GM19238 (cell line): Measurements from ENCODE around the gene SS18.

Experiments
- DNase-seq: peaks from one replicate; pipeline ENCODE4 v3.0.0; 2011; ENCODE audit warnings: low spot score; ENCODE audit not compliant: insufficient read length

SS18 gene

GRCh38 chr18:26071725-26072124 lies 18.7 kb downstream of the SS18 start:
- DNase-seq, result no peak

GRCh38 chr18:26071020-26071419 lies 19.4 kb downstream of the SS18 start:
- DNase-seq, result no peak

- no peak for DNase-seq
Observed at GRCh38 chr18:26059357-26059756, 31.1 kb downstream of the SS18 start.

- DNase-seq, result no peak
Observed at GRCh38 chr18:26057344-26057773, 33.1 kb downstream of the SS18 start.

- no peak for DNase-seq
Observed at GRCh38 chr18:26056291-26056690, 34.1 kb downstream of the SS18 start.

- no peak for DNase-seq
Observed at GRCh38 chr18:26052505-26052904, 37.9 kb downstream of the SS18 start.

- DNase-seq, result no peak
Observed at GRCh38 chr18:26051843-26052242, 38.6 kb downstream of the SS18 start.

GRCh38 chr18:26046419-26047077 lies 43.9 kb downstream of the SS18 start:
- no peak for DNase-seq

- DNase-seq, result no peak
Observed at GRCh38 chr18:26044807-26045206, 45.6 kb downstream of the SS18 start.

- no peak for DNase-seq
Observed at GRCh38 chr18:26040051-26040656, 50.3 kb downstream of the SS18 start.

- DNase-seq, result no peak
Observed at GRCh38 chr18:26039203-26039602, 51.2 kb downstream of the SS18 start.

- DNase-seq, result no peak
Observed at GRCh38 chr18:26036635-26037034, 53.8 kb downstream of the SS18 start.

- no peak for DNase-seq
Observed at GRCh38 chr18:26034850-26035497, 55.4 kb downstream of the SS18 start.

GRCh38 chr18:26022585-26022984 lies 67.8 kb downstream of the SS18 start:
- no peak for DNase-seq

- no peak for DNase-seq
Observed at GRCh38 chr18:26021061-26021754, 69.2 kb downstream of the SS18 start.

GRCh38 chr18:26017929-26018328 lies 72.5 kb downstream of the SS18 start:
- DNase-seq, result no peak

- DNase-seq, result no peak
Observed at GRCh38 chr18:26014462-26014861, 76.0 kb downstream of the SS18 start.

GRCh38 chr18:26008619-26009018 lies 81.8 kb downstream of the SS18 start:
- no peak for DNase-seq

- DNase-seq, result no peak
Observed at GRCh38 chr18:26008096-26008495, 82.3 kb downstream of the SS18 start.

- DNase-seq, result no peak
Observed at GRCh38 chr18:26005950-26006349, 84.5 kb downstream of the SS18 start.

GRCh38 chr18:26004832-26005231 lies 85.6 kb downstream of the SS18 start:
- no peak for DNase-seq

GRCh38 chr18:26003817-26004216 lies 86.6 kb downstream of the SS18 start:
- DNase-seq, result no peak
